A172 (cell line): ENCODE results near the gene UNK. TPM values are rescaled to one million over a fixed set of nuclear protein-coding genes. Genes with fewer than 3 reads are reported as not detected.

Experiments
- DNase-seq: peaks from one replicate; pipeline ENCODE4 v3.0.0-alpha.2; 2015; ENCODE audit warnings: low spot score
- total RNA-seq: library from RNA; depleted of rRNA; stranded (reverse); fragments of >200 nt; shearing (Covaris generic); gene quantifications from 2 replicates; pipeline ENCODE4 v1.2.3, GENCODE V29; 2014; rRNA removed

UNK gene
- total RNA-seq, 1 experiment from 2014 or later = 52.7 TPM

- no peak for DNase-seq
Measured at GRCh38 chr17:75873587-75874322, 89.1 kb downstream of the UNK start.

GRCh38 chr17:75874323-75875181 lies 89.9 kb downstream of the UNK start:
- DNase-seq = no peak

Other genes starting within 250 kb of the UNK start
- 7.1 and 9.6 TPM in 2 replicates for gene MYO15B, start 197.0 kb upstream of the UNK start, total RNA-seq
- 0.07 and 0.26 TPM in 2 replicates for gene SMIM5, start 151.4 kb upstream of the UNK start, total RNA-seq
- 18.0 and 19.0 TPM in 2 replicates for gene RECQL5, start 117.7 kb upstream of the UNK start, total RNA-seq
- 124 and 169 TPM in 2 replicates for gene SAP30BP, start 117.5 kb upstream of the UNK start, total RNA-seq
- gene ITGB4, start 63.3 kb upstream of the UNK start, total RNA-seq = 15.0 and 15.2 TPM in 2 replicates
- 72.7 and 87.5 TPM in 2 replicates for gene GALK1, start 19.6 kb upstream of the UNK start, total RNA-seq
- 138 and 372 TPM in 2 replicates for gene UNC13D, start 59.6 kb downstream of the UNK start, total RNA-seq
- gene WBP2, start 70.5 kb downstream of the UNK start, total RNA-seq = 68.5 and 70.0 TPM in 2 replicates
- 159 and 173 TPM in 2 replicates for gene TRIM47, start 93.8 kb downstream of the UNK start, total RNA-seq
- gene TRIM65, start 112.1 kb downstream of the UNK start, total RNA-seq = 32.7 and 41.4 TPM in 2 replicates
- 55.1 and 58.4 TPM in 2 replicates for gene MRPL38, start 120.1 kb downstream of the UNK start, total RNA-seq
- 9.9 and 12.5 TPM in 2 replicates for gene FBF1, start 156.2 kb downstream of the UNK start, total RNA-seq
- gene ACOX1, start 194.4 kb downstream of the UNK start, total RNA-seq = 47.5 and 48.6 TPM in 2 replicates
- gene TEN1, start 194.4 kb downstream of the UNK start, total RNA-seq = 23.4 and 28.4 TPM in 2 replicates
- 5.7 and 7.6 TPM in 2 replicates for gene CDK3, start 216.0 kb downstream of the UNK start, total RNA-seq
- gene EVPL, start 242.5 kb downstream of the UNK start, total RNA-seq = not detected in 2 replicates